MM.1S (cell line): ENCODE results near the gene TTC7B.

ENCODE experiments used
- EZH2 ChIP-seq: fragments of 300-600 bp; sonication (generic); optimal IDR thresholded peaks from 2 replicates; pipeline ENCODE3; 2017; ENCODE audit warnings: low read depth, mild to moderate bottlenecking, antibody characterized with exemption, low read length, mixed read lengths
- EZH2phosphoT487 ChIP-seq: fragments of 300-600 bp; sonication (generic); IDR thresholded peaks from 2 replicates; pipeline ENCODE4 v1.6.1; 2018; ENCODE audit warnings: antibody characterized with exemption, low read length
- TF ChIP-seq, protein P1 (sequence below): fragments of 300-600 bp; sonication (generic); IDR thresholded peaks from 2 replicates; pipeline ENCODE4 v1.5.1; 2016; ENCODE audit warnings: antibody characterized with exemption, low read length, mixed read lengths

DNA sequence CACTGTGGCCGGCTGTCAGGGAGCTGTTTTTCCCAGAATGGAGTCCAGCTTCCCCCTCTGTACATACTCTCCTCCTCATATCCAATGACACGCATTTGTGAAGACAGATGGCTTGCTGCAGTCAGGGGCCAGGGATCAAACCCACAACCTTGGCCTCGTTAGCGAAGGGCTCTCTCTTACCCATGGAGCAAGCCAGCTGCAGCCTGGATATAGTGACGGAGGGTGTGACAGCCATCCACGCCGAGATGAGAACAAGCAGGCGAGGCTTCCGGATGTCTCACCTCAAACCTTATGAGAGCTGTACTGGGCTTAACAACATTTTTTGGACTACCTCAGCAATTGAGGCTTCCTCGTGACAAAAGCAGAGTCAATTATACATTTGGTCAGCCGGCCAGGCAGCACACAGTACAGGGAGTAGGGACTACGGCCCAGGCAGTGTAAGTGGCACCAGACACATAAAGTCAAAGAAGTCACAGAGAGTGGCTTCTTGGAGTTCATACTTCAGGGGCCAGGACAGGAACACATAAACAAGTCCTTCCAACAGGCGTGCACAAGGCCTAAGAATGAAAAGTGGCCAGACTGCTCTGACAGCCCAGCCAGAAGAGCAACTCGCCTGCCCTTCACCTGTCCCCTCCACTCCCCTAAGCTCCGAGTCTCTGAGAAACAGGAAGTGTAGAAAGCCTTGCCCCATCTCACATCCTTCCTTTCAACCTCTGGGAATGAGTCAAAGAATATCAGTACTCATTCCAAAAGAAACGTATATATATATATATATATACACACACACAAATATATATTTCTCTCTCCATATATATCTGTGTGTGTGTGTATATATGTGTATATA, 115.1 kb downstream of the TTC7B start:
- TF ChIP-seq, protein P1, sequence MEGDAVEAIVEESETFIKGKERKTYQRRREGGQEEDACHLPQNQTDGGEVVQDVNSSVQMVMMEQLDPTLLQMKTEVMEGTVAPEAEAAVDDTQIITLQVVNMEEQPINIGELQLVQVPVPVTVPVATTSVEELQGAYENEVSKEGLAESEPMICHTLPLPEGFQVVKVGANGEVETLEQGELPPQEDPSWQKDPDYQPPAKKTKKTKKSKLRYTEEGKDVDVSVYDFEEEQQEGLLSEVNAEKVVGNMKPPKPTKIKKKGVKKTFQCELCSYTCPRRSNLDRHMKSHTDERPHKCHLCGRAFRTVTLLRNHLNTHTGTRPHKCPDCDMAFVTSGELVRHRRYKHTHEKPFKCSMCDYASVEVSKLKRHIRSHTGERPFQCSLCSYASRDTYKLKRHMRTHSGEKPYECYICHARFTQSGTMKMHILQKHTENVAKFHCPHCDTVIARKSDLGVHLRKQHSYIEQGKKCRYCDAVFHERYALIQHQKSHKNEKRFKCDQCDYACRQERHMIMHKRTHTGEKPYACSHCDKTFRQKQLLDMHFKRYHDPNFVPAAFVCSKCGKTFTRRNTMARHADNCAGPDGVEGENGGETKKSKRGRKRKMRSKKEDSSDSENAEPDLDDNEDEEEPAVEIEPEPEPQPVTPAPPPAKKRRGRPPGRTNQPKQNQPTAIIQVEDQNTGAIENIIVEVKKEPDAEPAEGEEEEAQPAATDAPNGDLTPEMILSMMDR: no peak
- no peak for TF ChIP-seq EZH2
- no peak for TF ChIP-seq EZH2phosphoT487
